ENCODE results near the gene LRRN2.

LRRN2 gene

GRCh38 chr1:204588826-204589225 lies 96.7 kb downstream of the LRRN2 start:
- TF ChIP-seq CTCF (IDR thresholded peaks at IDR 0.05; ENCODE audit: low read depth, low read length, missing control alignments), result no peak
- H3K4me3 ChIP-seq (replicated peaks; ENCODE audit: low read depth, low read length), result no peak overlapping the region
- DNase-seq (ENCODE audit: extremely low read depth, low read depth), result no peak

- no peak for TF ChIP-seq CTCF (IDR thresholded peaks at IDR 0.05; ENCODE audit: low read depth, low read length, missing control alignments)
- no peak overlapping the region for H3K4me3 ChIP-seq (replicated peaks; ENCODE audit: low read depth, low read length)
- DNase-seq (ENCODE audit: extremely low read depth, low read depth), result no peak
These were observed 97.9 kb downstream of the LRRN2 start for GRCh38 chr1:204587621-204588020.

- no peak for DNase-seq (ENCODE audit: extremely low read depth, low read depth)
- TF ChIP-seq CTCF (IDR thresholded peaks at IDR 0.05; ENCODE audit: low read depth, low read length, missing control alignments), result no peak
- no peak overlapping the region for H3K4me3 ChIP-seq (replicated peaks; ENCODE audit: low read depth, low read length)
These were observed 100.7 kb downstream of the LRRN2 start for GRCh38 chr1:204584699-204585372.

GRCh38 chr1:204583909-204584632 lies 101.5 kb downstream of the LRRN2 start:
- no peak overlapping the region for H3K4me3 ChIP-seq (replicated peaks; ENCODE audit: low read depth, low read length)
- TF ChIP-seq CTCF (IDR thresholded peaks at IDR 0.05; ENCODE audit: low read depth, low read length, missing control alignments), result no peak
- no peak for DNase-seq (ENCODE audit: extremely low read depth, low read depth)

DNA sequence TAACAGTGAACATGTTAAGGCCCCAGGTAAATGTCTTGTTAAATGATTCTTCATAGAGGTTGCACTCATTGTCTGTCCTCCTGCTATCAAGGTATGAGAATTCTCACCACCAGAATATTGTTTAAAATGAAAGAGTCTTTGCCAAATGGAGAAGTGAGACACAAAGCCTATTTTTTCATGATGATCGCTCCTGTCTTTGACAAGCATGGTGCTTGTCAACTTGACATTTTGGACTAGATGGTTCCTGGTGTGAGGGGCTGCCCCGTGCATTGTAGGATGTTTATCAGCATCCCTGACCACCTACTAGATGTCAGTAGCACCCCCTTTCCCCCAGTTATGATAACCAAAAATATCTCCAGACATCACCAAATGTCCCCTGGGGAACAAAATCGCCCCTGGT lies 103.8 kb downstream of the LRRN2 start:
- DNase-seq (ENCODE audit: extremely low read depth, low read depth), result no peak
- H3K4me3 ChIP-seq (replicated peaks; ENCODE audit: low read depth, low read length), result no peak overlapping the region
- TF ChIP-seq CTCF (IDR thresholded peaks at IDR 0.05; ENCODE audit: low read depth, low read length, missing control alignments), result no peak

- H3K4me3 ChIP-seq (replicated peaks; ENCODE audit: low read depth, low read length), result no peak overlapping the region
- no peak for TF ChIP-seq CTCF (IDR thresholded peaks at IDR 0.05; ENCODE audit: low read depth, low read length, missing control alignments)
- no peak for DNase-seq (ENCODE audit: extremely low read depth, low read depth)
These were observed 104.7 kb downstream of the LRRN2 start for GRCh38 chr1:204580862-204581261.
